K562 (cell line): Measurements from ENCODE around the gene WWC2. TPM values are rescaled to one million over a fixed set of nuclear protein-coding genes. Genes with fewer than 3 reads are reported as not detected.
A peak's percentile ranks its signal among the peaks of the same experiment; 100 is the strongest.

Experiments
- ATAC-seq: fragments of 200-7000 bp; cut with Tn5 transposase; 3 replicates; pipeline ENCODE4 v1.9.1; 2020; ENCODE audit warnings: moderate library complexity
- BruUV-seq: library from RNA; stranded (reverse); fragments of 400-500 nt; replicated peaks from 2 replicates; lab custom pipeline; 2021; lab: Mats Ljungman, UMichigan
- CTCF ChIA-PET: fragments of 300-600 bp; formaldehyde crosslinking; extraction: SDS; loops from one replicate; lab custom pipeline; 2021; ENCODE audit warnings: low intra/inter-chr PET ratio; lab: Yijun Ruan, JAX
- POLR2A ChIA-PET: fragments of 300-600, 350-650 bp; sonication (Branson Sonifier 250); formaldehyde crosslinking; extraction: SDS; loops from one replicate; lab custom pipeline; 2021; ENCODE audit warnings: antibody characterized with exemption, inconsistent platforms; lab: Yijun Ruan, JAX
- DNase-seq, 4 experiments: peaks; one replicate each; pipeline versions ENCODE4 v3.0.0 to v3.0.0-alpha.2; 2011 to 2018; ENCODE audit warnings: low spot score in 3 of 4, mixed read lengths in 3 of 4; ENCODE audit errors: extremely low read depth in 1 of 4
- FAIRE-seq: peaks from 2 replicates; lab custom pipeline; 2011; peaks lifted over from hg19 to GRCh38; lab: Jason Lieb, UNC
- H2AFZ ChIP-seq: 2 replicates; pipeline ENCODE4 v1.6.0; 2011; ENCODE audit warnings: low read depth, low read length, control low read depth, inconsistent platforms
- H3K27ac ChIP-seq: fragments of 200-600 bp; 3 replicates; pipeline ENCODE4 v1.8.0; 2011; ENCODE audit warnings: low read depth, mild to moderate bottlenecking, control low read depth, inconsistent platforms, low read length, moderate library complexity, mixed read lengths; ENCODE audit errors: extremely low read depth
- H3K27me3 ChIP-seq, 2 experiments: fragments of 300-600 bp in 1 of 2; 2 replicates in 1 of 2; 3 replicates in 1 of 2; pipeline versions ENCODE4 v1.6.0 to v1.8.0; 2011; ENCODE audit warnings: inconsistent platforms in 2 of 2, low read length in 2 of 2, mild to moderate bottlenecking in 1 of 2, mixed read lengths in 1 of 2, moderate library complexity in 1 of 2; ENCODE audit not compliant: control insufficient read depth in 2 of 2, insufficient read depth in 2 of 2
- H3K36me3 ChIP-seq: fragments of 300-600 bp; 3 replicates; pipeline ENCODE4 v1.8.0; 2011; ENCODE audit warnings: mild to moderate bottlenecking, low read length, inconsistent platforms; ENCODE audit not compliant: control insufficient read depth, insufficient read depth
- H3K4me1 ChIP-seq, 2 experiments: fragments of 200-600 bp in 1 of 2; replicated peaks in 1 of 2; 2 replicates in 1 of 2; 3 replicates in 1 of 2; pipeline versions ENCODE4 v1.5.1 to v1.8.0; 2011; ENCODE audit warnings: inconsistent platforms in 2 of 2, low read length in 2 of 2, mild to moderate bottlenecking in 1 of 2, mixed read lengths in 1 of 2, moderate library complexity in 1 of 2; ENCODE audit not compliant: control insufficient read depth in 2 of 2, insufficient read depth in 2 of 2
- H3K4me2 ChIP-seq: 2 replicates; pipeline ENCODE4 v1.6.1; 2011; ENCODE audit warnings: low read length, control low read depth, inconsistent platforms, mixed read lengths; ENCODE audit not compliant: insufficient read depth
- H3K4me3 ChIP-seq: fragments of 200-600 bp; sonication (generic), shearing (Covaris generic); 2 replicates; pipeline ENCODE4 v1.5.1; 2016; ENCODE audit warnings: control low read depth, inconsistent platforms
- H3K79me2 ChIP-seq: fragments of 200-600 bp; 3 replicates; pipeline ENCODE4 v1.8.0; 2011; ENCODE audit warnings: low read length, inconsistent platforms; ENCODE audit not compliant: control insufficient read depth, insufficient read depth
- H3K9ac ChIP-seq, 2 experiments: 2 replicates each; pipeline versions ENCODE4 v1.6.0 to v1.6.1; 2011; ENCODE audit warnings: low read depth in 2 of 2, low read length in 2 of 2, control low read depth in 1 of 2, inconsistent platforms in 1 of 2, mild to moderate bottlenecking in 1 of 2, mixed read lengths in 1 of 2; ENCODE audit not compliant: insufficient read depth in 1 of 2
- H3K9me1 ChIP-seq: one replicate; pipeline ENCODE4 v1.6.0; 2011; ENCODE audit warnings: inconsistent platforms, mild to moderate bottlenecking, low read length, moderate library complexity; ENCODE audit not compliant: control insufficient read depth, insufficient read depth
- H3K9me3 ChIP-seq: replicated peaks from 2 replicates; pipeline ENCODE4 v1.5.1; 2011; ENCODE audit warnings: low read depth, low read length, inconsistent platforms; ENCODE audit not compliant: control insufficient read depth, insufficient read depth
- H4K20me1 ChIP-seq: replicated peaks from 2 replicates; pipeline ENCODE4 v1.6.1; 2011; ENCODE audit warnings: low read length, inconsistent platforms, mixed read lengths; ENCODE audit not compliant: control insufficient read depth, insufficient read depth
- ADNP ChIP-seq: fragments of 200-800 bp; sonication (Bioruptor generic); IDR thresholded peaks from 2 replicates; pipeline ENCODE4 v1.6.1; 2016; ENCODE audit warnings: missing genetic modification characterization, missing compliant biosample characterization
- BACH1 ChIP-seq: fragments of 200-800 bp; sonication (Bioruptor generic); IDR thresholded peaks from 2 replicates; pipeline ENCODE4 v1.6.1; 2016; ENCODE audit warnings: missing genetic modification characterization, missing compliant biosample characterization
- COPS2 ChIP-seq: fragments of 450-650 bp; conservative IDR thresholded peaks from 2 replicates; pipeline ENCODE4 v1.6.1; 2016; ENCODE audit warnings: mild to moderate bottlenecking, moderate library complexity
- ETV5 ChIP-seq: sonication (generic); formaldehyde crosslinking; IDR thresholded peaks from 2 replicates; pipeline ENCODE4 v1.4.0; 2020; ENCODE audit warnings: low read depth, mild to moderate bottlenecking, missing genetic modification reagents
- FOXA3 ChIP-seq, 2 experiments: fragments of 450-650 bp in 1 of 2; sonication (generic) in 1 of 2; formaldehyde crosslinking; IDR thresholded peaks in 1 of 2; conservative IDR thresholded peaks in 1 of 2; 2 replicates each; pipeline versions ENCODE4 v1.4.0 to v1.8.0; 2020 to 2022; ENCODE audit warnings: mild to moderate bottlenecking in 2 of 2, missing genetic modification reagents in 1 of 2
- HBP1 ChIP-seq: fragments of 450-650 bp; formaldehyde crosslinking; IDR thresholded peaks from 2 replicates; pipeline ENCODE4 v1.4.0; 2022; ENCODE audit warnings: missing genetic modification characterization
- IRF1 ChIP-seq: sonication (generic); formaldehyde crosslinking; IDR thresholded peaks from 2 replicates; pipeline ENCODE4 v1.8.0; 2022; ENCODE audit warnings: missing genetic modification reagents, mild to moderate bottlenecking, borderline replicate concordance
- NFIC ChIP-seq: fragments of 450-650 bp; IDR thresholded peaks from 2 replicates; pipeline ENCODE4 v1.6.1; 2017; ENCODE audit warnings: mild to moderate bottlenecking, inconsistent platforms
- NR2C1 ChIP-seq, 2 experiments: fragments of 450-650 bp; IDR thresholded peaks; 2 replicates each; pipeline ENCODE4 v1.6.1; 2017; ENCODE audit warnings: mild to moderate bottlenecking in 2 of 2, antibody characterized with exemption in 1 of 2, inconsistent platforms in 1 of 2, missing compliant biosample characterization in 1 of 2, missing genetic modification characterization in 1 of 2
- PCBP1 ChIP-seq: fragments of 200-400 bp; formaldehyde crosslinking; IDR thresholded peaks from 2 replicates; pipeline ENCODE4 v1.6.1; 2018; ENCODE audit warnings: mild to moderate bottlenecking, low read depth, low read length; ENCODE audit not compliant: poor library complexity, severe bottlenecking
- SIN3B ChIP-seq: fragments of 450-650 bp; IDR thresholded peaks from 2 replicates; pipeline ENCODE4 v1.6.1; 2017; ENCODE audit warnings: low read depth, mild to moderate bottlenecking, moderate library complexity
- SMAD4 ChIP-seq: fragments of 250-450 bp; sonication (Bioruptor Pico); conservative IDR thresholded peaks from 2 replicates; pipeline ENCODE4 v1.8.0; 2021; ENCODE audit warnings: inconsistent platforms, mild to moderate bottlenecking, moderate library complexity
- SNRNP70 ChIP-seq: fragments of 200-400 bp; formaldehyde crosslinking; optimal IDR thresholded peaks from 2 replicates; pipeline ENCODE3; 2017; ENCODE audit warnings: low read depth, low read length
- TSC22D4 ChIP-seq: fragments of 450-650 bp; IDR thresholded peaks from 2 replicates; pipeline ENCODE4 v1.6.1; 2016; ENCODE audit warnings: missing genetic modification characterization, missing biosample characterization, control low read depth
- ZNF12 ChIP-seq: sonication (generic); formaldehyde crosslinking; IDR thresholded peaks from 2 replicates; pipeline ENCODE4 v1.4.0; 2020; ENCODE audit warnings: mild to moderate bottlenecking, missing genetic modification reagents
- ZNF140 ChIP-seq: fragments of 250-450 bp; sonication (Bioruptor Pico); IDR thresholded peaks from 2 replicates; pipeline ENCODE4 v1.8.0; 2021; ENCODE audit warnings: moderate library complexity, mild to moderate bottlenecking, inconsistent platforms
- ZNF217 ChIP-seq: sonication (generic); formaldehyde crosslinking; IDR thresholded peaks from 2 replicates; pipeline ENCODE4 v1.8.0; 2022; ENCODE audit warnings: mild to moderate bottlenecking, missing genetic modification reagents
- ZNF408 ChIP-seq: fragments of 250-450 bp; sonication (Bioruptor Pico); IDR thresholded peaks from 2 replicates; pipeline ENCODE4 v1.4.0; 2020; ENCODE audit warnings: low read depth, mild to moderate bottlenecking, moderate library complexity
- ZNF507 ChIP-seq: conservative IDR thresholded peaks from 2 replicates; pipeline ENCODE4 v1.6.1; 2017; ENCODE audit warnings: missing genetic modification characterization, missing compliant biosample characterization
- ZNF511 ChIP-seq: sonication (generic); formaldehyde crosslinking; IDR thresholded peaks from 2 replicates; pipeline ENCODE4 v1.8.0; 2022; ENCODE audit warnings: mild to moderate bottlenecking, missing genetic modification reagents
- ZNF766 ChIP-seq: fragments of 200-800 bp; sonication (Bioruptor generic); conservative IDR thresholded peaks from 2 replicates; pipeline ENCODE4 v1.6.1; 2016; ENCODE audit warnings: missing genetic modification characterization, missing compliant biosample characterization
- WGBS: fragments of 100-300 bp; shearing (Covaris generic); methylation state at CpG from one replicate; pipeline ENCODE4 v1.1.6; 2016; ENCODE audit warnings: low coverage, mixed read lengths; ENCODE audit not compliant: insufficient coverage; ENCODE audit errors: missing lambda C conversion rate; 5-methylcytosine and 5-hydroxymethylcytosine counted together
- in situ Hi-C: fragments of 300-500 bp; cut with MboI; formaldehyde crosslinking; loops from 4 replicates; pipeline ENCODE4 v1.15.0; 2018; ENCODE audit warnings: inconsistent platforms, mixed read lengths
- intact Hi-C: fragments of 100-400 bp; cut with micrococcal nuclease; formaldehyde crosslinking; loops from 2 replicates; pipeline ENCODE4 v1.14.2; 2022
- polyA plus RNA-seq, 8 experiments: library from polyadenylated mRNA; depleted of rRNA in 4 of 8; stranded (reverse) in 5 of 8; unstranded in 3 of 8; fragments of >200 nt; fragmentation: Nextera tagmentation in 2 of 8; fragmentation: Illumina TruSeq in 1 of 8; extraction: Ambion mirVana in 2 of 8; extraction: Trizol in 1 of 8; gene quantifications; 2 replicates each; pipeline versions ENCODE4 v1.2.1 to v1.2.3, GENCODE V29; 2011 to 2014; ENCODE audit warnings: inconsistent platforms in 1 of 8, missing spikeins in 1 of 8
- total RNA-seq, 7 experiments: library from RNA; depleted of rRNA in 6 of 7; stranded (reverse); fragments of >200 nt in 6 of 7; fragmentation: Illumina TruSeq in 2 of 7; extraction: Trizol in 2 of 7; gene quantifications; 2 replicates each; pipeline versions ENCODE4 v1.2.1 to v1.2.3, GENCODE V29; 2011 to 2021; ENCODE audit warnings: low replicate concordance in 1 of 7

The WWC2 gene
- total and polyA plus RNA-seq, 9 of the 15 experiments (the other 6 are each of a cell fraction or from before 2014, with no cell fraction given), result 3.7 to 39.4 (median 19.6) TPM

- ATAC-seq (peak; percentile 79), DNase-seq (peak; percentile 55 to 69 (median 62)), FAIRE-seq (no peak)
- ChIA-PET CTCF (no interaction called here), POLR2A (interaction anchor here (0.8 to 1.5 kb wide), 5 partner anchors 8 to 1042 kb away, joined by 3 to 6 read pairs (median 5); no protein-coding TSS in a partner anchor)
- Histone ChIP-seq H3K36me3 (no peaks in the 10 kb centered on the region), H2AFZ (peak overlapping the region; percentile 96), H3K9ac (peak overlapping the region; percentile 82 to 99), H3K79me2 (peaks cover 36% of the 10 kb centered on the region), H3K4me1 (peaks cover 10 to 29% of the 10 kb centered on the region in 2 experiments; a peak in 4 of 5 replicates), H3K4me3 (peak overlapping the region; percentile 85), H3K9me1 (no peaks in the 10 kb centered on the region), H3K4me2 (peak overlapping the region; percentile 77), H4K20me1 (no peaks in the 10 kb centered on the region), H3K27ac (peak overlapping the region; percentile 86), H3K27me3 (no peaks in the 10 kb centered on the region), H3K9me3 (no peaks in the 10 kb centered on the region)
- 19% methylated on average over 37 of the region's 79 CpGs for WGBS
- TSS peak; percentile 72 for BruUV-seq
- intact Hi-C loops, result no loop called here
- in situ Hi-C loops, result no loop called here
- TF ChIP-seq PCBP1 (peak; percentile 48), BACH1 (tag) (no peak), ZNF507 (tag) (no peak), ZNF766 (CRISPR knock-in tag) (no peak), SNRNP70 (no peak), FOXA3 (CRISPR knock-in tag; conservative IDR thresholded peaks at IDR 0.05 in 1 of 2, IDR thresholded peaks at IDR 0.05 in 1 of 2) (peak in 1 of 2 experiments; percentile 56; a peak in 1 of 4 replicates), NR2C1 (IDR thresholded peaks at IDR 0.05) (no peak), NR2C1 (tag; IDR thresholded peaks at IDR 0.05) (no peak), NFIC (no peak), ZNF140 (CRISPR knock-in tag) (no peak), ZNF217 (no peak), HBP1 (CRISPR knock-in tag) (no peak), TSC22D4 (no peak), IRF1 (no peak), ETV5 (CRISPR knock-in tag) (no peak), ADNP (tag) (no peak), ZNF12 (CRISPR knock-in tag) (no peak), SMAD4 (CRISPR knock-in tag) (no peak), SIN3B (no peak), ZNF511 (peak; percentile 55; the same call in 1 of the 2 replicates), ZNF408 (no peak), COPS2 (no peak)
Measured at GRCh38 chr4:183098019-183098722, 886 bp upstream of the WWC2 start.
